Nephron progenitor cell (in vitro differentiated cells): Measurements from ENCODE around the gene TEX12.
"Not testable (repeated sequence)": the region's sequence is repeated elsewhere in the genome, so short reads cannot be mapped to it uniquely, and the experiment has no call there.

Experiments
- DNase-seq: peaks from one replicate; pipeline ENCODE4 v3.0.0; 2021
- H3K27ac Mint-ChIP-seq: 2 replicates; pipeline ENCODE4 v1.8.0; 2021; ENCODE audit warnings: mild to moderate bottlenecking, moderate library complexity, mixed read lengths
- H3K27me3 Mint-ChIP-seq: 2 replicates; pipeline ENCODE4 v1.8.0; 2021; ENCODE audit warnings: mild to moderate bottlenecking, low read depth, mixed read lengths; ENCODE audit not compliant: poor library complexity
- H3K36me3 Mint-ChIP-seq: 2 replicates; pipeline ENCODE4 v1.8.0; 2021; ENCODE audit warnings: low read depth, mixed read lengths
- H3K4me1 Mint-ChIP-seq: 2 replicates; pipeline ENCODE4 v1.8.0; 2021; ENCODE audit warnings: mixed read lengths
- H3K4me3 Mint-ChIP-seq: 2 replicates; pipeline ENCODE4 v1.8.0; 2021; ENCODE audit warnings: mild to moderate bottlenecking, moderate library complexity, mixed read lengths
- H3K9me3 Mint-ChIP-seq: 2 replicates; pipeline ENCODE4 v1.8.0; 2021; ENCODE audit warnings: mild to moderate bottlenecking, moderate library complexity, mixed read lengths
- TF ChIP-seq, protein P1 (sequence below): fragments of 200-600 bp; sonication (generic); IDR thresholded peaks from 2 replicates; pipeline ENCODE4 v1.5.0; 2021; ENCODE audit warnings: antibody characterized with exemption

Gene TEX12

DNA sequence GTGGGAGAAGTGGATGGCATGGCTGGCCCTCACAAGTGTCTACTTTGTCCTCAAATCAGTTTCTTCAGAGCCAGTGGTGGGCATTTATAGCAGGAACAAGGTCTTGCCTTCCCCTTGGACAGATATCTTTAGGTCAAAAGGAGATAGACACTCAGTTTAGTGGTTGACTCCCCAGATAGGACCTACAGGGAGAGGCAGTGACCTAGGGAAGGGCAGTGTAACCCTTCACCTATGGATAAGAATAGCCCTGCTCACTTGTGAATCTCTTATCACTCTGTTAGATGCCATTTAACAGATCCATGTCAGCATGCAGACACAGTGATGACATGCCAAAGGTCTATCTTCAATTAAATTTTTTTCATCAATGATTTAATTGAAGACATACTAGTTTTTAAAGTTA, 19.1 kb downstream of the TEX12 start:
- Mint-ChIP-seq H3K4me1 (no peaks in the 10 kb centered on the region), H3K4me3 (no peak overlapping the region), H3K9me3 (peaks cover 5% of the 10 kb centered on the region), H3K27ac (no peak overlapping the region), H3K36me3 (no peaks in the 10 kb centered on the region), H3K27me3 (peaks cover 16% of the 10 kb centered on the region)
- DNase-seq, result no peak
- TF ChIP-seq, protein P1, sequence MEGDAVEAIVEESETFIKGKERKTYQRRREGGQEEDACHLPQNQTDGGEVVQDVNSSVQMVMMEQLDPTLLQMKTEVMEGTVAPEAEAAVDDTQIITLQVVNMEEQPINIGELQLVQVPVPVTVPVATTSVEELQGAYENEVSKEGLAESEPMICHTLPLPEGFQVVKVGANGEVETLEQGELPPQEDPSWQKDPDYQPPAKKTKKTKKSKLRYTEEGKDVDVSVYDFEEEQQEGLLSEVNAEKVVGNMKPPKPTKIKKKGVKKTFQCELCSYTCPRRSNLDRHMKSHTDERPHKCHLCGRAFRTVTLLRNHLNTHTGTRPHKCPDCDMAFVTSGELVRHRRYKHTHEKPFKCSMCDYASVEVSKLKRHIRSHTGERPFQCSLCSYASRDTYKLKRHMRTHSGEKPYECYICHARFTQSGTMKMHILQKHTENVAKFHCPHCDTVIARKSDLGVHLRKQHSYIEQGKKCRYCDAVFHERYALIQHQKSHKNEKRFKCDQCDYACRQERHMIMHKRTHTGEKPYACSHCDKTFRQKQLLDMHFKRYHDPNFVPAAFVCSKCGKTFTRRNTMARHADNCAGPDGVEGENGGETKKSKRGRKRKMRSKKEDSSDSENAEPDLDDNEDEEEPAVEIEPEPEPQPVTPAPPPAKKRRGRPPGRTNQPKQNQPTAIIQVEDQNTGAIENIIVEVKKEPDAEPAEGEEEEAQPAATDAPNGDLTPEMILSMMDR, result no peak

DNA sequence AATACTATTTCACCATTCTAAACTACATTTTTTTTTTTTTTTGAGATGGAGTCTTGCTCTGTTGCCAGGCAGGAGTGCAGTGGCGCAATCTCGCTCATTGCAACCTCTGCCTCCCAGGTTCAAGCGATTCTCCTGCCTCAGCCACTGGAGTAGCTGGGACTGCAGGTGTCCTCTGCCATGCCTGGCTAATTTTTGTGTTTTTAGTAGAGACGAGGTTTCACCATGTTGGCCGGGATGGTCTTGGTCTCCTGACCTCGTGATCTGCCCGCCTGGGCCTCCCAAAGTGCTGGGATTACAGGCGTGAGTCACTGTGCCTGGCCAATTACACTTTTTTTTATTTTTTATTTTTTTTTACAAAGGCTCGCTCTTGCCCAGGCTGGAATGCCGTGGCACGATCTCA, 27.9 kb downstream of the TEX12 start:
- H3K9me3 Mint-ChIP-seq, DNase-seq, H3K4me3 Mint-ChIP-seq, H3K27ac Mint-ChIP-seq, H3K4me1 Mint-ChIP-seq, H3K36me3 Mint-ChIP-seq: not testable (repeated sequence)
- H3K27me3 Mint-ChIP-seq, result peaks cover 41% of the 10 kb centered on the region

DNA sequence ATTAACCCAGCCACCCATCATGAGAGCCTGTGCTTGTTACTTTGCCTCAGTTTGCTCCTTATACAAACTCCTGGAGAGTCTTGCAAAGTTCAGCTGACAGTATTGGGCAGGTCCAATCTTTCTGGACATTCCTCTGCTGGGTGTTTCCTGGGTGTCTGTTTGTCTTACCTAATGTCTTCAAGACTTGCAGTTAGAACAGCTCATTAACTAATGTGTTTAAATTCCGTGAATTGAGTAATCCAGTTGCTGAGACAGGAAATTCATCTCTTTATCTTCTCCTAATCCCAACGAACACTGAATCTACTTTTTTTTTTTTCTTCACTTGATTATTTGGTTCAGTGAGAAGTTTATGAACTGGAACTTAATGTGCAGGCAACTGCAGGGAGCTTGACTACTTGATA, 28.8 kb downstream of the TEX12 start:
- H3K9me3 Mint-ChIP-seq, result no peaks in the 10 kb centered on the region
- DNase-seq, result no peak
- TF ChIP-seq, protein P1, result no peak
- H3K27ac Mint-ChIP-seq, result no peak overlapping the region
- H3K36me3 Mint-ChIP-seq, result no peaks in the 10 kb centered on the region
- H3K4me1 Mint-ChIP-seq, result peaks cover 7% of the 10 kb centered on the region
- peaks cover 37% of the 10 kb centered on the region for H3K27me3 Mint-ChIP-seq
- H3K4me3 Mint-ChIP-seq, result peak overlapping the region; percentile 2

DNA sequence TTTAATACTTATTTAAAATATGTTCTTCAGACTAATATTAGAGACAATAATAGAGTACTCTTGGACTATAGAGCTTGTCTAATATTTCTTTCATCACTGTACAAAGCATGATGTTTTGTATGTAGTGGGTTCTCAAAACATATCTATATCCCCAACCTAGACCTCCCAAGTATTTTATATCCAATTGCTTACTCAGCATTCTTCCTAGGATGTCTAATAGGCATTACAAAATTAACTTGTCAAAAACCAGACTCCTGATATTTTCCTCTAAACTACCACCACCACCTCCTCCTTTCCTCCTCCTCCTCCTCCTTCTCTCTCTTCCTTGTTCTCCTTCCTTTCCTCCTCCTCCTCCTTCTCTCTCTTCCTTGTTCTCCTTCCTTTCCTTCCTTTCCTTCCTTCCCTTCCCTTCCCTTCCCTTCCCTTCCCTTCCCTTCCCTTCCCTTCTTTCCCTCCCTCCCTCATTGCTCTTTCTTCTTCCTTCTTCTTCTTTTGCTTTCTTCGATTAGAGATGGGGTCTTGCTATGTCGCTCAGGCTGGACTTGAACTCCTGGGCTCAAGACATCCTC, 29.4 kb downstream of the TEX12 start:
- no peaks in the 10 kb centered on the region for H3K36me3 Mint-ChIP-seq
- H3K27me3 Mint-ChIP-seq, result peaks cover 42% of the 10 kb centered on the region
- H3K9me3 Mint-ChIP-seq, result no peaks in the 10 kb centered on the region
- no peak overlapping the region for H3K4me3 Mint-ChIP-seq
- H3K27ac Mint-ChIP-seq, result no peak overlapping the region
- DNase-seq, result no peak
- peaks cover 7% of the 10 kb centered on the region for H3K4me1 Mint-ChIP-seq
- TF ChIP-seq, protein P1, result no peak

DNA sequence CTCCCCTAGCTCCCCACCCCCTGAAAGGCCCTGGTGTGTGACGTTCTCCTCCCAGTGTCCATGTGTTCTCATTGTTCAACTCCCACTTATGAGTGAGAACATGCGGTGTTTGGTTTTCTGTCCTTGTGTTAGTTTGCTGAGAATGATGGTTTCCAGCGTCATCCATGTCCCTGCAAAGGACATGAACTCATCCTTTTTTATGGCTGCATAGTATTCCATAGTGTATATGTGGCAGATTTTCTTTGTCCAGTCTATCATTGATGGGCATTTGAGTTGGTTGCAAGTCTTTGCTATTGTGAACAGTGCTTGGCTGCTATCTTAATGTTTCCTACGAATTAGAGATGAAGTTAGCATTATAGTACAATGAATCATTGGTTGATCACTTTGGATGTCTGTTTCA, 31.9 kb downstream of the TEX12 start:
- H3K27ac Mint-ChIP-seq, H3K4me3 Mint-ChIP-seq, H3K36me3 Mint-ChIP-seq: not testable (repeated sequence)

DNA sequence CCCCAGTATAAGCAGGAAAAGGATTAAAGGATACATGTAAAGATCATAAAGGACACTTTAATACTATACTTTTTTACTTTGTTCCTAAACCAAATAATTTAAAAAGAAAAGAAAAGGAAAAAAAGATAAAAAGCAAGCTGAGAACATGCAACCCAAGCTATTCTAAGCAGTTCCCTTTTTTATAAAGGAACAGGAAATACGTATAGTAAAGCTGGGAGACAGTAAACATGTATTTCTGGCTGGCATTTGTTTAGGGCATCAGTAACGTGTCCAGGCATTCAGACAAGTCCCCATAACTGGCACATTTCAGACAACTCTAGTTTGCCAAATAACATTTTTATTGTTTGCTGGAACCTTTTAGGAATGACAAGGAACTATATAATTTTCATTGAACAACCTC, 33.1 kb downstream of the TEX12 start:
- Mint-ChIP-seq H3K4me1 (peaks cover 7% of the 10 kb centered on the region), H3K4me3 (no peak overlapping the region), H3K27ac (no peak overlapping the region), H3K36me3 (no peaks in the 10 kb centered on the region), H3K27me3 (peaks cover 52% of the 10 kb centered on the region), H3K9me3 (no peaks in the 10 kb centered on the region)
- TF ChIP-seq, protein P1, result no peak
- no peak for DNase-seq

More for the DNA sequence above, 31.9 kb downstream of the TEX12 start:
- H3K4me1 Mint-ChIP-seq, H3K9me3 Mint-ChIP-seq, DNase-seq: not testable (repeated sequence)
- H3K27me3 Mint-ChIP-seq, result peaks cover 52% of the 10 kb centered on the region

DNA sequence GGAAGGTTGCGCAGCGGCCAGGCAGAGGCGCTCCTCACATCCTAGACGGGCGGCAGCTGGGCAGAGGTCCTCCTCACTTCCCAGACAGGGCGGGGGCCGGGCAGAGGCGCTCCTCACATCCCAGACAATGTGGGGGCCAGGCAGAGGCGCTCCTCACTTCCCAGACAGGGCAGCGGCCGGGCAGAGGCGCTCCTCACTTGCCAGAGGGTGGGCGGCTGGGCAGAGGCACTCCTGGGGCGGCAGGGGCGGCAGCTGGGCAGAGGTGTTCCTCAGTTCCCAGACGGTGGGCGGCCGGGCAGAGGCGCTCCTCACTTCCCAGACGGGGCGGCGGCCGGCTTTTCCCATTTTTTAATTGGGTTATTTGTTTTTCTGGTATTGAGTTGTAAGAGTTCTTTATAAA, 38.9 kb downstream of the TEX12 start:
- TF ChIP-seq, protein P1, result no peak
- Mint-ChIP-seq H3K4me1 (no peaks in the 10 kb centered on the region), H3K27ac (no peak overlapping the region), H3K4me3 (no peak overlapping the region), H3K36me3 (peaks cover 4% of the 10 kb centered on the region), H3K9me3 (peaks cover 5% of the 10 kb centered on the region), H3K27me3 (peaks cover 37% of the 10 kb centered on the region)
- DNase-seq, result no peak
